GF-D8 (cell line): ENCODE results near the gene LRIG1.

Experiments
- DNase-seq: peaks from one replicate; lab custom pipeline; 2025; lab: John Stamatoyannopoulos, UW

LRIG1 gene

DNA sequence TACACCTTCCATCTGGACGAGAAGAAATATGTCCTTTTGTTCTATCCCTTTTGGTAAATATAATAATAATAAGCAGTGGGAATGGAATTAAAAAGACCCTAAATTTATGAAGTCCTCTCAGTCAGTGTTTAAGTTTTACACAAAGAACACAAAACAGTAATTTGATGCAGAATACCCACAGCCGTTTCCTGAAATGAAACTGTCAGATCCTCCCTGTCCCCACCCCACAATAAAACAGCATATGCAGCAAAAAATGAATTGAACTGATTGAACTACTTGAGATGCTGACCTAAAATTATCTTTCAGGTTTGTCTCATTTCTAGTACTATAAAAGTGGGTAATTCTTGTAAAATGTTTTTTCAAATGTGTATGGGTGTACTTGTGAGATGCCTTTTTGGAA lies 2.2 kb upstream of the LRIG1 start:
- DNase-seq = no peak

- DNase-seq = no peak
Measured at GRCh38 chr3:66502245-66502874, 1.5 kb upstream of the LRIG1 start.

DNA sequence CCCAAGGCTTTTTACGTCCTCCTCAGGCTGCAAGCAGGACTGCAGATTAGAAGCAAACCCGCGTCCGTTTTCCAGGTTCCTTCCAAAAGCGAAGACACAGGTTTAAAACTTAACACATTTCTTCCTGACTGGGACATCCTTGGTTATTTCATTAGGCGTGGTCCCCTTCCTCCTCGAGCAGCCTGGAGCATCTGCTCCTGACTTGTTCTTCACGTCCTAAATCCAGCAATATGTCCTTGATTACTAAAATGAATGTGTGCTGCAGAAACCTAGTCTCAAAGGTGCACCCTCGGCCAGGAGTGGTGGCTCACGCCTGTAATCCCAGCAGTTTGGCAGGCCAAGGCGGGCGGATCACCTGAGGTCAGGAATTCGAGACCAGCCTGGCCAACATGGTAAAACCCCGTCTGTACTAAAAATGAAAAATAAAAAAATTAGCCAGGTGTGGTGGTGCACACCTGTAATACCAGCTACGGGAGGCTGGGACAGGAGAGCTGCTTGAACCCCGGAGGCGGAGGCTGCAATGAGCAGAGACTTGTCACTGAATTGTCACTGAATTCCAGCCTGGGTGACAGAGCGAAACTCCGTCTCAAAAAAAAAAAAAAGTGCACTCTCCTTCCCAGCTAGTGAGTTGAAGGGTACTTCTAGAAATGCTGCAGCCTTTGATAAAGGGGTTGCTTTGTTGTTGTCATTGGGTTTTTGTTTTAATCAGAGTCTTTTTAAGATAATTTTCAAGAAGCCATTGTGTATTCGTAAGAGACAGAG lies 842 bp upstream of the LRIG1 start:
- no peak for DNase-seq

GRCh38 chr3:66499881-66500575 lies 794 bp downstream of the LRIG1 start:
- DNase-seq = no peak

DNA sequence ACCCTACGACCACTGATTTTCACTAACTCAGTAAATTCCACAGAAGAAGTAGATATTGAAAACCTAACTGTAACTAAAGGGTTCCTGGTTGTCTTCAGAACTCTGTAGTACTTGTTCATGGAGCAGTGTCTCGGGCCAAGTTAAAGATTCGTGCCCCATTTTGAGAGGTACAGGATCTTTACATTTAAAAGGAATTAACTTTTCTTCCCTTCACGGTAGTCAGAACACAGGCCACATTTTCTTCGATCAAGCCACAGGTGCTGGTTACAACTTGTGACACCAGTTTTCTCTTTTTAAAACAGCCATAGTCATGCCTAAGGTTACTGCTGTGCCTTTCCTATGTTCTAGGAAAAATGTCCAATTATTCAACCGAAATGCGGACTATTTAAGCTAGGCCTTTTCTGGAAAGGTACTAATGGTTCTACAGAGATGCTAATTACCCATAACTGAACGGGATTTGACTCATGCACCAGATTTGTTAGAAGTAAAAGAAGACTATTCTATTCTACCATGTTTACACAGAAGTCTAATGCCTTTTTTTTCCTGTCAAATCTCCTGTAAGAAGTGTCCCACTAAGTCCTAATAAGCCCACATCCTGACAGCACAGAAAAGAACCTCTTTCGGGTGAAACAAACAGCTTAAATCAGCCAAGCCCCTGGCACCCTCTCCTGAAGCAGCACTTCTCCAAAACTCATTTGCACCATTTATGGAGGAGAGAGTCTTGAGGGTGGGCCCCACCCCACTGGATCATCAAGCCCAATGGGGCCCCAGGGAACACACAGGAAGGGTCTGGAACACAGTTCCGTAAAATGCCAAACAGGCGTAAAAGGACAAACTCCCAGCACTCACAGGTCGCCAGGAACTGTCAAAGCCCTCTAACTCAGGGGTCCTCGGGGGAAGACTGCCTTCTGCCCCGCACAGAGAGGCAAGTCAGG lies 1.9 kb downstream of the LRIG1 start:
- DNase-seq = no peak

- DNase-seq = no peak
Measured at GRCh38 chr3:66497985-66498671, 2.7 kb downstream of the LRIG1 start.

DNA sequence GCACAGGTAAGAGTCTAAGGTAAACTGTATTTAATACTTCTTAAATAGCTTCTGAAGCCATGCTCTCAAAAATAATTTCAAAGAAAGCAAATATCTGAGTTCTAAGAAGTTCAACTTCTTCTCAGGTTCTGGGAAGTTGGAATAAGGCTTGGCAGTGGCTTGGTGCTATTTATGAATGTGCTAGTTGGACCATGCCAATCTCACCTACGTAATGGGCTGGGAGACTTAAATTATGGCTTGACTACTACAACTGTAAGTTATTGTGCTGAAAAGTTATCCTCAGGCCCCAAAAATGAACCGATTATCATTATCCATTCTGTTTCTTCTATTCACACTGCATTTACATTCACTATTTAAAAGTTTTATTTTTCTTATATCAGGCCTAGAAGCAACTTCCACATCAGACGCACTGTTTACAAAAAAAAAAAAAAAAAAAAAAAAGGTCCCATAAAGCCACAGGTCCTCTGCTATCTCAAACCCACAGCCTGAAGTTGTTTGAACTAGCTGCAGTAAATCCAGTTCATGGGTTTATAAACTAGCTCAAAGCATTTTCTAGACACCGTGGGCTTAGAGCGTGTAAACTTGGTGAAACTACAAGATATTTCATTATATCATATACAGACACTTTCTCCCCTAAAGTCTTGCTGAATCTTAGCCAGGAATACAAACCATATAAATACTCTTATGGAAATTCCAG lies 3.4 kb downstream of the LRIG1 start:
- DNase-seq = no peak

DNA sequence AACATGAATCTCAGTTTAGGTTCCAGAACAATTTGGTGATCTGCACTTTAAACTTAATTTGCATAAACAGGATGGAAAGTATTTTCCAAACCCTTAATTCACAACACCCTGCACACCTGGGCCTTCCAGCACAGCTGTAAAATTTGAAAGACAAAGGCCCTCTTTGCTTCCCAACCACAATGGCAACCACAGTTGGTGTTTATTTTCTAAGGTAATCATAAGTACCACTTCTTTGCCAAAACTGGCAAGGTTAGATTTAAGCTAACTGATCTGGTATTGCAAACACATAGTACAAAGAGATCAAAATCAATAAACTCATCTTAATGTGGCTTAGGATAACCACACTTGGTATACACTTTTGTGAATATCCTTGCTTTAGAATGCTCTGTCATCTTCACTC lies 4.1 kb downstream of the LRIG1 start:
- no peak for DNase-seq

- no peak for DNase-seq
Measured at GRCh38 chr3:66496301-66496700, 4.5 kb downstream of the LRIG1 start.

DNA sequence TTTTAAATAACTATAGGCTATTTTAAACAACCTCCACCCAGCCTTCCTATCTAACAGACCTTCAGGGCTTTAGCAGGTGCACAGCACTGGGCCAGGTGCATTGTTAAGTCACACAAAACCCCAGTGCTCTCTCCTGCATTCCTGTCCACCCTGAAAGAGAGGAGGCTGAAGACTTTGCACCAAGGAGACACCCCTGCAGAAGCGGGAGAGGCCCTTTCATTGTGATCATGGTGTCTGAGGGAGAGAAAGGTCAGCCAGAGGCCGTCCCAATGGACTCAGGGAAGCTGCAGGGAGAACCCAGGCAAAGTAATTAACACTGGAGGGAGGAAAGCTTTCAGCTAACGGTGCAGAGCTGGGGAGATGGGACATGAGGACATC lies 5.2 kb downstream of the LRIG1 start:
- DNase-seq = no peak

DNA sequence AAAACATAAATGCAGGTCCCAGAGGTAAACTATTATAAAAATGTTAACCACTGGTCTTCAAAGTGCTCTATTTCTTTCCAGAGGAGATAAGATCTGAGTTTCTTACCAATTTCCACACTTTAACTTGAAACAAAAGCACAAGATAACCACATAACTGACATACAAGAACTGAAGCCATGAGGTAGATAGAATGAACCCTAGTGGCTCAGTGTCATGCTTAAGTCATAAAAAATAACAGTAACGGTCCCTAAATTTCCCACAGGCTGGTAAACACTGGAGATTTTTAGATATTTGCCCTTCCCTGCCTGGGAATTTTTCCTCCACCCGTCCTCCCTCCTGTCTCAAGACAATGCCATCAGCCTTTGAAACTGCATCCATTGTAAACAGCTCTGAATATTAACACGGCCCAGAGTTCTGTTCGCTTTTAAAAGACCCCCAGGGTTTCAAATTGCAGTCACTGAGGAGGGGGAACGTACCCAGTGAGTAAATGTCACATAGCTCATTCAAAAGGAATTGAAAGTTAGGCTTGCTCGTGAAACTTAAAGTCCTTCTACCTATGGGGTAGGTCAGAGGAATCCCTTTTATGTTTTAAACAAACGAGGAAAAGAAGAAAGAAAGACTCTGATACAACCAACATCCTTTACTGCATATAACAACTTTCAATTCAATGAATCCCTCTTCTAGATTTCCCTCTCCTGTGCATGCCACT lies 5.7 kb downstream of the LRIG1 start:
- DNase-seq = no peak

DNA sequence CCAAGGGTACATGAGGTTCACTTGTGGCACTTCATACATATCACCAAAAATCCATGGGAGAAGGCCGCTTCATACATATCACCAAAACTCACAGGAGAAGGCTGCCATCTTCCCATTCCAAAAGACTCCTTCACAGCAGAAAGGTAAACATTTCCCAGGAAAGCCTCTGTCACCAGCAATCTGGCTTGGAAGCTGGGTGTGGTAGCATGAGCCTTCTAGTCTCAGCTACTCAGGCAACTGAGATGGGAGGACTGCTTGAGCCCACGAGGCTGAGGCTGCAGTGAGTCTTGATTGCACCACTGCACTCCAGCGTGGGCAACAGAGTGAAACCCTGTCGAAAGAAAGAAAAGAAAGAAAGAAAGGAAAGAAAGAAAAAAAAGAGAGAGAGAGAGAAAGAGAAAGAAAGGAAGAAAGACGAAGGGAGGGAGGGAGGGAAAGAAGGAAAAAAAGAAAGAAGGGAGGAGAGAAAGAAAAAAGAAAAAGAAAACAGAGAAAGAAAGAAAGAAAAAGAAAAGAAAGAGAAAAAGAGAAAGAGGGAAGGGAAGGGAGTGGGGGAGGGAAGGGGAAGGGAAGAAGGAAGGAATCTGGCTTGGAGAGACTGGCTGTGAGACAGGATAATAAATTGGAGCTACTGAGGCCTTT lies 7.2 kb downstream of the LRIG1 start:
- DNase-seq = no peak

DNA sequence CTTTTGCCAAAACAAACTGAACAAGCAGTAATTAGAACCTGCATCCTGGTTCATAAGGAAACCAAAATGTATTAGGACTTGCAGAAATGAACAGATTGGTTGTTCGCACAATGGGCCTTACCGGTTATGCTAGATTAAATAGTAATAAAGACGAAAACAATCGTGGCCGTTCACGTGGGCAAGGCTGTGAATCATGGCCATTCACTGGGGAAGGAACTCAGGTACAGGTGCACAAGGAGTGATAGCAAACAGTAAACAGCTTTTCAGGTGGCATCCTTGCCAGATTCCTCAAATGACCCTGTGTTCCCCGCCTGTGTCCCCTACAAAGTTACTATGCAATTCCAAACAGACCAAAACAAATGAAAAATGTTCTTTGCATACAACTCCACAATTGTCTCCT lies 8.2 kb downstream of the LRIG1 start:
- no peak for DNase-seq

DNA sequence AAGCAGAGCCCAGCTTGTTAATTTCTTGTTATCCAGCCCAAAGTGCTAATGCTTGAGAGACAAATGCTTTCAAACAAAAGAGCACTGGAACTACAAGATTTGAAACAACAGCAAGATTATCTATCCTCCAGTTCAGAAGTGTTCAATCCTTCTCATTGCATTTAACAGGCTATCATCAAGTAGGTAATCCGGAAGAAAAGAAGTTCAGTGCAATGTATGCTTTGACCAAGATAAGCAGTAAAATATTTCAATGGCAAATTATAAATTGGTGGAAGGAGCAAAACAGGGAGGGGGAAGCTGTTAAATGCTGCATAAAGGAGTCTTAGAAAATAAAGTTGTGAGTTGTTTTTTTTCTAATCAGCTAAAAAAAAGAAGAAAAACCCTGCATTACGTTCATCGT lies 8.8 kb downstream of the LRIG1 start:
- no peak for DNase-seq

DNA sequence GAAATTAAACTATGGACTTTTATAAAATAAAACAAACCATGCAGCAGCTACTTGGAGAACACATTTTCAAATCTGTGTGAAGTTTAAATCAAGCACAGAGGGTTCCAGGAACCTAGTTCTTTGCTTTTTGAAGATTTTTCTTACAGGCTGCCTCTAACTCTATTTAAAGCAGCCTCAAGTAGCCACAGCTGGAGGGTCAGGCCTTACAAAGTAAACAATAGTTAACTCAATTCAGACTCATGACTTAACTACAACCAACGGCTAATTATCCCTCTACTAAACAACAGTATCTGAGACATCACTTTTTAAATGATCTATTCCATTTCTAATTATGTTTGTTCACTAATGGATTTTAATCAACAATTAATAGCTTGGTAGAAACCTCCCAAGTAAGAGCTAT lies 9.8 kb downstream of the LRIG1 start:
- no peak for DNase-seq

GRCh38 chr3:66490214-66490613 lies 10.6 kb downstream of the LRIG1 start:
- no peak for DNase-seq

GRCh38 chr3:66489581-66489980 lies 11.2 kb downstream of the LRIG1 start:
- no peak for DNase-seq

GRCh38 chr3:66489115-66489514 lies 11.7 kb downstream of the LRIG1 start:
- DNase-seq = no peak

DNA sequence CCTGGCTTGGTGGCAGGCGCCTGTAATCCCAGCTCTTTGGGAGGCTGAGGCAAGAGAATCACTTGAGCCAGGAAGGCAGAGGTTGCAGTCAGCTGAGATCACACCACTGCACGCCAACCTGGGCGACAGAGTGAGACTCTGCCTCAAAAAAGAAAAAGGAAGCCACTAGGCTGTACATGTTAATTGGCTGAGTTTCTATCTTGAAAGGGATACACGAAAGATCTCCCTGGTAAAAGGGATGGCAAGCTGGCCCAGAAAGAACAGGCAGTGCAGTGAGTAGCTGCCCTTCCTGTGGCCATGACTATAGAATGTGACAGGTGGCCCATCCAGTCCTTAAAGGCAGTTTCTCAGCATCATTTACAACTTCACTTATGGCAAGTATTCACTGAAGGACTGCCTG lies 12.3 kb downstream of the LRIG1 start:
- no peak for DNase-seq

DNA sequence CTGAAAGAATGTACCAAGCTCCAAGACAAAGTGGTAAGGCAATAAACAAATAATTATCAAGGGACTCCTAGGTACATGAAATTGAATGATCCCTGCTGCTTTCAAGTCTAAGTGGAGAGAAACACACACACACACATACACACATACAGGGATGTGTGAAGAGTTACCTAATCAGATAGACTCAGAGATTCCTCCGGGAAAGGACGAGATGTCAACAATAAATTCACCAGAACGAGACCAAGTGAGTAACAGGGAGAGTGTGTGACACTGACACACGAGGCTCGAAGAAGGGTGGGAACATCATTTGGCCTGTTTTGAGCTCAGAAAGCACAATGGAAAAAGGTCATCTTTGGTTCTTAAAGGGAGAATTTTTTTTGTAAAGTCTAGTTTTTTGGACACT lies 13.4 kb downstream of the LRIG1 start:
- DNase-seq = no peak
